GM12878 (cell line): ENCODE data around the gene ITPRIP. TPM values are rescaled to one million over a fixed set of nuclear protein-coding genes. Genes with fewer than 3 reads are reported as not detected.

Experiments used
- ATAC-seq: fragments of 200-7000 bp; cut with Tn5 transposase; 3 replicates; pipeline ENCODE4 v1.9.1; 2020; ENCODE audit warnings: mild to moderate bottlenecking, moderate library complexity
- BruUV-seq: library from RNA; stranded (reverse); fragments of 400-500 nt; replicated peaks from 2 replicates; lab custom pipeline; 2021; lab: Mats Ljungman, UMichigan
- CTCF ChIA-PET: fragments of 300-600 bp; sonication (Branson Sonifier 250); formaldehyde crosslinking; extraction: SDS; loops from one replicate; lab custom pipeline; 2021; ENCODE audit warnings: inconsistent platforms; lab: Yijun Ruan, JAX
- POLR2A ChIA-PET: fragments of 350-600 bp; formaldehyde crosslinking; extraction: SDS; loops from one replicate; lab custom pipeline; 2021; ENCODE audit warnings: inconsistent platforms; lab: Charles Lee
- RAD21 ChIA-PET: fragments of 300-600 bp; sonication (Branson Sonifier 250); formaldehyde crosslinking; loops from one replicate; lab custom pipeline; 2023; ENCODE audit warnings: antibody characterized with exemption; ENCODE audit not compliant: unreplicated experiment; lab: Charles Lee
- SMC1A ChIA-PET: fragments of 300-600 bp; sonication (Branson Sonifier 250); formaldehyde crosslinking; loops from one replicate; lab custom pipeline; 2023; ENCODE audit not compliant: unreplicated experiment, uncharacterized antibody; lab: Charles Lee
- DNase-seq: peaks from one replicate; pipeline ENCODE4 v3.0.0-alpha.2; 2011; ENCODE audit warnings: low read depth, low spot score
- FAIRE-seq: peaks from 3 replicates; lab custom pipeline; 2011; peaks lifted over from hg19 to GRCh38; lab: Jason Lieb, UNC
- H2AFZ ChIP-seq: 2 replicates; pipeline ENCODE4 v1.6.0; 2011; ENCODE audit warnings: low read depth, low read length, control low read depth; ENCODE audit not compliant: control insufficient read depth
- H3K27ac ChIP-seq: 2 replicates; pipeline ENCODE4 v1.5.1; 2011; ENCODE audit warnings: control low read depth; ENCODE audit not compliant: control insufficient read depth, insufficient read depth
- H3K27me3 ChIP-seq, 2 experiments: replicated peaks in 1 of 2; 2 replicates each; pipeline versions ENCODE4 v1.6.0 to v1.6.1; 2011; ENCODE audit warnings: low read length in 1 of 2; ENCODE audit not compliant: control insufficient read depth in 2 of 2, insufficient read depth in 2 of 2
- H3K36me3 ChIP-seq, 2 experiments: 2 replicates each; pipeline ENCODE4 v1.5.1; 2011; ENCODE audit warnings: low read length in 1 of 2; ENCODE audit not compliant: control insufficient read depth in 2 of 2, insufficient read depth in 2 of 2
- H3K4me1 ChIP-seq: 2 replicates; pipeline ENCODE4 v1.6.1; 2011; ENCODE audit warnings: mild to moderate bottlenecking, low read length, moderate library complexity, mixed read lengths; ENCODE audit not compliant: control insufficient read depth, insufficient read depth
- H3K4me2 ChIP-seq: 2 replicates; pipeline ENCODE4 v1.6.0; 2011; ENCODE audit warnings: control low read depth; ENCODE audit not compliant: control insufficient read depth, insufficient read depth
- H3K4me3 ChIP-seq: fragments of 200-600 bp; sonication (generic); 2 replicates; pipeline ENCODE4 v1.5.1; 2016
- H3K79me2 ChIP-seq: 2 replicates; pipeline ENCODE4 v1.6.0; 2011; ENCODE audit warnings: low read length; ENCODE audit not compliant: control insufficient read depth, insufficient read depth
- H3K9ac ChIP-seq: 2 replicates; pipeline ENCODE4 v1.8.0; 2011; ENCODE audit warnings: low read length, control low read depth, mixed read lengths; ENCODE audit not compliant: control insufficient read depth, insufficient read depth
- H3K9me3 ChIP-seq: replicated peaks from 3 replicates; pipeline ENCODE4 v1.5.1; 2011; ENCODE audit warnings: mild to moderate bottlenecking, low read length; ENCODE audit not compliant: control insufficient read depth, insufficient read depth
- H4K20me1 ChIP-seq: 2 replicates; pipeline ENCODE4 v1.6.0; 2011; ENCODE audit not compliant: control insufficient read depth, insufficient read depth
- CBX5 ChIP-seq: sonication (generic); IDR thresholded peaks from 2 replicates; pipeline ENCODE4 v1.6.1; 2016; ENCODE audit warnings: low read depth, moderate library complexity, mild to moderate bottlenecking, inconsistent platforms
- CEBPB ChIP-seq, 2 experiments: fragments of 150-350 bp in 1 of 2; IDR thresholded peaks; 2 replicates each; pipeline ENCODE4 v1.6.1; 2012 to 2014; ENCODE audit warnings: low read depth in 2 of 2, low read length in 2 of 2, borderline replicate concordance in 1 of 2, inconsistent platforms in 1 of 2
- EP300 ChIP-seq, 2 experiments: fragments of 150-350 bp in 1 of 2; IDR thresholded peaks; 2 replicates each; pipeline ENCODE4 v1.6.1; 2011 to 2012; ENCODE audit warnings: low read depth in 2 of 2, low read length in 2 of 2, borderline replicate concordance in 1 of 2, improper control_type of control experiment in 1 of 2, inconsistent platforms in 1 of 2; ENCODE audit not compliant: control insufficient read depth in 1 of 2
- GATAD2B ChIP-seq: fragments of 450-650 bp; conservative IDR thresholded peaks from 2 replicates; pipeline ENCODE4 v1.6.1; 2017; ENCODE audit warnings: low read depth, mild to moderate bottlenecking, moderate library complexity
- KAT2A ChIP-seq: conservative IDR thresholded peaks from 2 replicates; pipeline ENCODE4 v1.6.1; 2011; ENCODE audit warnings: low read depth, low read length; ENCODE audit not compliant: control insufficient read depth
- KDM1A ChIP-seq: fragments of 200-600 bp; sonication (generic); IDR thresholded peaks from 2 replicates; pipeline ENCODE4 v1.6.1; 2016; ENCODE audit warnings: borderline replicate concordance
- NFIC ChIP-seq: IDR thresholded peaks from 2 replicates; pipeline ENCODE4 v1.6.1; 2012; ENCODE audit warnings: low read depth, mild to moderate bottlenecking, inconsistent platforms, low read length, moderate library complexity
- NR2C1 ChIP-seq: fragments of 450-650 bp; IDR thresholded peaks from 2 replicates; pipeline ENCODE4 v1.6.1; 2017; ENCODE audit warnings: antibody characterized with exemption, mild to moderate bottlenecking, moderate library complexity
- PML ChIP-seq: IDR thresholded peaks from 2 replicates; pipeline ENCODE4 v1.6.1; 2012; ENCODE audit warnings: low read length, inconsistent platforms
- RAD21 ChIP-seq: IDR thresholded peaks from 2 replicates; pipeline ENCODE4 v1.6.1; 2011; ENCODE audit warnings: mild to moderate bottlenecking, low read depth, low read length, moderate library complexity; ENCODE audit not compliant: insufficient read depth
- RFX5 ChIP-seq: IDR thresholded peaks from 2 replicates; pipeline ENCODE4 v1.6.1; 2011; ENCODE audit warnings: low read depth, low read length, improper control_type of control experiment
- SREBF1 ChIP-seq: IDR thresholded peaks from 2 replicates; pipeline ENCODE4 v1.6.1; 2012; ENCODE audit warnings: mild to moderate bottlenecking, low read length
- STAT1 ChIP-seq: fragments of 450-650 bp; conservative IDR thresholded peaks from 2 replicates; pipeline ENCODE4 v1.6.1; 2014; ENCODE audit warnings: antibody characterized with exemption, mild to moderate bottlenecking
- TARDBP ChIP-seq: IDR thresholded peaks from 2 replicates; pipeline ENCODE4 v1.6.1; 2016; ENCODE audit warnings: borderline replicate concordance
- TBL1XR1 ChIP-seq: IDR thresholded peaks from 2 replicates; pipeline ENCODE4 v1.6.1; 2012; ENCODE audit warnings: low read depth, low read length, improper control_type of control experiment
- TCF12 ChIP-seq: IDR thresholded peaks from 2 replicates; pipeline ENCODE4 v1.6.1; 2011; ENCODE audit warnings: low read depth, mild to moderate bottlenecking, low read length
- WGBS: methylation state at CpG from one replicate; pipeline ENCODE4 v1.1.6; 2016; ENCODE audit warnings: low lambda C conversion rate; ENCODE audit not compliant: insufficient replicate concordance, insufficient coverage; ENCODE audit errors: missing lambda C conversion rate; 5-methylcytosine and 5-hydroxymethylcytosine counted together
- in situ Hi-C: fragments of 300-500 bp; cut with MboI; formaldehyde crosslinking; loops from 9 replicates; pipeline ENCODE4 v1.14.3; 2018; ENCODE audit warnings: mixed read lengths
- intact Hi-C: fragments of 100-400 bp; cut with micrococcal nuclease; formaldehyde crosslinking; loops from one replicate; pipeline ENCODE4 v1.14.2; 2022; ENCODE audit not compliant: unreplicated experiment
- polyA plus RNA-seq, 11 experiments: library from polyadenylated mRNA; depleted of rRNA in 4 of 11; unstranded in 6 of 11; stranded (reverse) in 5 of 11; fragments of >200 nt; fragmentation: Nextera tagmentation in 4 of 11; fragmentation: Illumina TruSeq in 1 of 11; extraction: Ambion mirVana in 4 of 11; extraction: Trizol in 1 of 11; gene quantifications; 1 replicate in 1 of 11; 2 replicates in 10 of 11; pipeline versions ENCODE4 v1.2.1 to v1.2.3, GENCODE V29; 2011 to 2016; ENCODE audit warnings: inconsistent platforms in 2 of 11, missing spikeins in 2 of 11, low read depth in 1 of 11
- total RNA-seq, 4 experiments: library from RNA; depleted of rRNA in 3 of 4; stranded (reverse); fragments of >200 nt in 3 of 4; fragmentation: Illumina TruSeq in 1 of 4; extraction: Trizol in 1 of 4; gene quantifications; 2 replicates each; pipeline versions ENCODE4 v1.2.1 to v1.2.3, GENCODE V29; 2013 to 2021
- TF ChIP-seq, protein P1 (sequence below): IDR thresholded peaks from 2 replicates; pipeline ENCODE4 v1.6.1; 2011; ENCODE audit warnings: mild to moderate bottlenecking, low read depth, low read length, moderate library complexity; ENCODE audit not compliant: insufficient replicate concordance
- TF ChIP-seq, protein P2 (sequence below): fragments of 450-650 bp; formaldehyde crosslinking; IDR thresholded peaks from 2 replicates; pipeline ENCODE4 v1.4.0; 2020; ENCODE audit warnings: mild to moderate bottlenecking, moderate library complexity

Gene ITPRIP
- total and polyA plus RNA-seq, 10 of the 15 experiments (the other 5 are each of a cell fraction or from before 2014, with no cell fraction given) = 0.82 to 10.4 (median 5.9) TPM

DNA sequence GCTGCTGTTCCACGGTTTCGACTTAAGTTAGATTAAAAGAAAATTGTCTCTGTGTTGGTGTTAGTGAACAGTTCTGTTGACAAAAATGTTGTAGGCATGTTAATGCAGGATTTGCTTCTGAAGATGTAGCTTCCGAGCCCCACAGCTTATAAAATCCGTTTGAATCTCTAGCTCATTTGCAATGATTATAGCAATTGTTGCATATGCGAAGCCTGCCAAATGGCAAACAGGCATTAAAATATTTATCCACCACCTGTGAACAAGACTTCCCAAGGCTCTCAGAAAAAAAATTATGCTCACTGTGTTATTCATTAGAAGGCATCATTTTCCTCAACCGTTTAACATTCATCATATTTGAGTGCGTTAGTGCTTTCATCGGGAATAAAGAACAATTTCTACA is 29.6 kb upstream of the ITPRIP start:
- WGBS = 67% methylated on average over 8 of the region's 8 CpGs
- Histone ChIP-seq H3K4me1 (no peaks in the 10 kb centered on the region), H3K9ac (no peak overlapping the region), H3K79me2 (no peaks in the 10 kb centered on the region), H3K27ac (no peak overlapping the region), H3K9me3 (no peaks in the 10 kb centered on the region), H4K20me1 (no peaks in the 10 kb centered on the region), H3K4me3 (no peak overlapping the region), H3K36me3 (no peaks in the 10 kb centered on the region), H3K4me2 (no peak overlapping the region), H2AFZ (no peak overlapping the region), H3K27me3 (no peaks in the 10 kb centered on the region; a peak in 1 of 4 replicates)
- no TSS peak for BruUV-seq
- no peak for TF ChIP-seq SREBF1
- no peak for TF ChIP-seq KAT2A
- TF ChIP-seq TBL1XR1 = no peak
- TF ChIP-seq, protein P1, sequence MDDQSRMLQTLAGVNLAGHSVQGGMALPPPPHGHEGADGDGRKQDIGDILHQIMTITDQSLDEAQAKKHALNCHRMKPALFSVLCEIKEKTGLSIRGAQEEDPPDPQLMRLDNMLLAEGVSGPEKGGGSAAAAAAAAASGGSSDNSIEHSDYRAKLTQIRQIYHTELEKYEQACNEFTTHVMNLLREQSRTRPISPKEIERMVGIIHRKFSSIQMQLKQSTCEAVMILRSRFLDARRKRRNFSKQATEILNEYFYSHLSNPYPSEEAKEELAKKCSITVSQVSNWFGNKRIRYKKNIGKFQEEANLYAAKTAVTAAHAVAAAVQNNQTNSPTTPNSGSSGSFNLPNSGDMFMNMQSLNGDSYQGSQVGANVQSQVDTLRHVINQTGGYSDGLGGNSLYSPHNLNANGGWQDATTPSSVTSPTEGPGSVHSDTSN = no peak
- TF ChIP-seq RFX5 = no peak
- TF ChIP-seq NR2C1 = no peak
- TF ChIP-seq, protein P2, sequence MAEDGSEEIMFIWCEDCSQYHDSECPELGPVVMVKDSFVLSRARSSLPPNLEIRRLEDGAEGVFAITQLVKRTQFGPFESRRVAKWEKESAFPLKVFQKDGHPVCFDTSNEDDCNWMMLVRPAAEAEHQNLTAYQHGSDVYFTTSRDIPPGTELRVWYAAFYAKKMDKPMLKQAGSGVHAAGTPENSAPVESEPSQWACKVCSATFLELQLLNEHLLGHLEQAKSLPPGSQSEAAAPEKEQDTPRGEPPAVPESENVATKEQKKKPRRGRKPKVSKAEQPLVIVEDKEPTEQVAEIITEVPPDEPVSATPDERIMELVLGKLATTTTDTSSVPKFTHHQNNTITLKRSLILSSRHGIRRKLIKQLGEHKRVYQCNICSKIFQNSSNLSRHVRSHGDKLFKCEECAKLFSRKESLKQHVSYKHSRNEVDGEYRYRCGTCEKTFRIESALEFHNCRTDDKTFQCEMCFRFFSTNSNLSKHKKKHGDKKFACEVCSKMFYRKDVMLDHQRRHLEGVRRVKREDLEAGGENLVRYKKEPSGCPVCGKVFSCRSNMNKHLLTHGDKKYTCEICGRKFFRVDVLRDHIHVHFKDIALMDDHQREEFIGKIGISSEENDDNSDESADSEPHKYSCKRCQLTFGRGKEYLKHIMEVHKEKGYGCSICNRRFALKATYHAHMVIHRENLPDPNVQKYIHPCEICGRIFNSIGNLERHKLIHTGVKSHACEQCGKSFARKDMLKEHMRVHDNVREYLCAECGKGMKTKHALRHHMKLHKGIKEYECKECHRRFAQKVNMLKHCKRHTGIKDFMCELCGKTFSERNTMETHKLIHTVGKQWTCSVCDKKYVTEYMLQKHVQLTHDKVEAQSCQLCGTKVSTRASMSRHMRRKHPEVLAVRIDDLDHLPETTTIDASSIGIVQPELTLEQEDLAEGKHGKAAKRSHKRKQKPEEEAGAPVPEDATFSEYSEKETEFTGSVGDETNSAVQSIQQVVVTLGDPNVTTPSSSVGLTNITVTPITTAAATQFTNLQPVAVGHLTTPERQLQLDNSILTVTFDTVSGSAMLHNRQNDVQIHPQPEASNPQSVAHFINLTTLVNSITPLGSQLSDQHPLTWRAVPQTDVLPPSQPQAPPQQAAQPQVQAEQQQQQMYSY (CRISPR knock-in tag) = no peak
- no peak for TF ChIP-seq STAT1
- no peak for TF ChIP-seq CEBPB (IDR thresholded peaks at IDR 0.05; ENCODE audit: borderline replicate concordance in 1 of 2, low read depth in 2 of 2, low read length in 2 of 2)
- no peak for TF ChIP-seq RAD21
- no peak for TF ChIP-seq CBX5
- no peak for TF ChIP-seq KDM1A
- no peak for TF ChIP-seq TCF12
- no peak for TF ChIP-seq EP300 (IDR thresholded peaks at IDR 0.05; ENCODE audit: borderline replicate concordance in 1 of 2, control insufficient read depth in 1 of 2, low read depth in 2 of 2, low read length in 2 of 2)
- TF ChIP-seq PML = no peak
- no peak for TF ChIP-seq TARDBP
- TF ChIP-seq GATAD2B = no peak
- TF ChIP-seq NFIC = no peak
- intact Hi-C loops (no loop called here), in situ Hi-C loops (no loop called here)
- no peak for FAIRE-seq
- RAD21 ChIA-PET = no interaction called here
- no peak for ATAC-seq
- DNase-seq = no peak
- CTCF ChIA-PET = interaction anchor here (1.7 kb wide), 1 partner anchor 76 kb away, joined by 8 read pairs; no protein-coding TSS in a partner anchor
- SMC1A ChIA-PET = interaction anchor here (1.2 to 1.4 kb wide), 2 partner anchors 11 to 82 kb away, joined by 3 to 5 read pairs; no protein-coding TSS in a partner anchor
- POLR2A ChIA-PET = no interaction called here
